Measurements from ENCODE around the gene PTPRT. TPM values are rescaled to one million over a fixed set of nuclear protein-coding genes. Genes with fewer than 3 reads are reported as not detected.

Gene PTPRT
- total and polyA plus RNA-seq, 2 of the 13 experiments (the other 11 are each of a cell fraction or from before 2014, with no cell fraction given), result under 0.01 to 0.09 TPM

- in situ Hi-C loops (cut with HindIII; ENCODE audit: extremely low pct_ligation_motif_present, low pct_unique_long_range_greater_than_20kb), result no loop called here
- BruUV-seq (replicated peaks), result no TSS peak
- TF ChIP-seq NR2F1 (CRISPR knock-in tag; IDR thresholded peaks at IDR 0.05) (peak in 1 of 2 experiments; percentile 4; a peak in 1 of 4 replicates), ZNF441 (CRISPR knock-in tag; IDR thresholded peaks at IDR 0.05; ENCODE audit: borderline replicate concordance) (peak; percentile 12; the same call in 1 of the 2 replicates), ZNF768 (CRISPR knock-in tag; IDR thresholded peaks at IDR 0.05) (peak; percentile 72; the same call in 1 of the 2 replicates), ZMYM3 (CRISPR knock-in tag; IDR thresholded peaks at IDR 0.05) (peak; percentile 57; the same call in 1 of the 2 replicates), HMGA1 (CRISPR knock-in tag; conservative IDR thresholded peaks at IDR 0.05) (no peak), ZNF615 (CRISPR knock-in tag; IDR thresholded peaks at IDR 0.05; ENCODE audit: borderline replicate concordance) (no peak), ZNF20 (CRISPR knock-in tag; IDR thresholded peaks at IDR 0.05) (no peak), ESRRA (CRISPR knock-in tag; IDR thresholded peaks at IDR 0.05; ENCODE audit: low read depth) (0 out of 2 replicates have a peak, but pooled peaks have one; percentile 5), ZNF629 (CRISPR knock-in tag; conservative IDR thresholded peaks at IDR 0.05) (no peak), MEIS1 (CRISPR knock-in tag; IDR thresholded peaks at IDR 0.05; ENCODE audit: borderline replicate concordance) (no peak), ZSCAN21 (CRISPR knock-in tag; IDR thresholded peaks at IDR 0.05; ENCODE audit: borderline replicate concordance) (no peak), ZBTB1 (CRISPR knock-in tag; IDR thresholded peaks at IDR 0.05; ENCODE audit: borderline replicate concordance) (no peak), DMTF1 (CRISPR knock-in tag; IDR thresholded peaks at IDR 0.05) (no peak), TCF12 (IDR thresholded peaks at IDR 0.05) (no peak), TCF12 (CRISPR knock-in tag; IDR thresholded peaks at IDR 0.05) (no peak), TAF1 (CRISPR knock-in tag; IDR thresholded peaks at IDR 0.05) (no peak), PLRG1 (conservative IDR thresholded peaks at IDR 0.05) (no peak), GFI1 (CRISPR knock-in tag; IDR thresholded peaks at IDR 0.05; ENCODE audit: borderline replicate concordance) (no peak), SIX1 (CRISPR knock-in tag; IDR thresholded peaks at IDR 0.05; ENCODE audit: borderline replicate concordance) (no peak), ZNF883 (CRISPR knock-in tag; IDR thresholded peaks at IDR 0.05; ENCODE audit: not compliant biosample characterization) (no peak), STAT6 (CRISPR knock-in tag; IDR thresholded peaks at IDR 0.05; ENCODE audit: borderline replicate concordance) (no peak)
Measured at GRCh38 chr20:42902509-42902908, 287.2 kb downstream of the PTPRT start.

More at GRCh38 chr20:42902509-42902908, 287.2 kb downstream of the PTPRT start:
- Histone ChIP-seq H3K4me1 (ENCODE audit: insufficient read depth, low read length) (peaks cover 15% of the 10 kb centered on the region), H3K27me3 (ENCODE audit: control insufficient read depth in 1 of 2, insufficient read depth in 2 of 2, low read length in 2 of 2) (no peaks in the 10 kb centered on the region), H4K20me1 (ENCODE audit: insufficient read depth, low read length) (no peaks in the 10 kb centered on the region), H3K4me3 (replicated peaks in 1 of 3; ENCODE audit: insufficient read depth in 1 of 3, low read depth in 2 of 3, low read length in 3 of 3) (no peak overlapping the region), H3K27ac (ENCODE audit: extremely low read length, insufficient read depth, low read length) (no peak overlapping the region), H3K4me2 (ENCODE audit: low read depth, low read length) (peak overlapping the region; percentile 2; the same call in 1 of the 2 replicates), H2AFZ (ENCODE audit: low read length) (no peak overlapping the region), H3K79me2 (ENCODE audit: insufficient read depth, low read length) (no peaks in the 10 kb centered on the region), H3K36me3 (replicated peaks in 1 of 2; ENCODE audit: control insufficient read depth in 1 of 2, insufficient read depth in 2 of 2, low read length in 2 of 2) (no peaks in the 10 kb centered on the region), H3K9ac (ENCODE audit: insufficient read depth, low read depth, low read length) (no peak overlapping the region), H3K9me3 (ENCODE audit: low read length) (peaks cover 20% of the 10 kb centered on the region)
- CTCF ChIA-PET (ENCODE audit: low intra/inter-chr PET ratio, low total read pairs), result no interaction called here
- 39% methylated on average over 3 of the region's 3 CpGs for WGBS (ENCODE audit: low lambda C conversion rate)
- FAIRE-seq (no peak), DNase-seq (ENCODE audit: low spot score) (no peak), ATAC-seq (no peak)
- intact Hi-C loops (cut with micrococcal nuclease; ENCODE audit: unreplicated experiment), result no loop called here
- POLR2A ChIA-PET, result interaction anchor here (0.9 kb wide), 1 partner anchor 16 kb away, joined by 3 read pairs; no protein-coding TSS in a partner anchor
